HCT116 (cell line): ENCODE measurements around the gene CCL23. TPM values are rescaled to one million over a fixed set of nuclear protein-coding genes. Genes with fewer than 3 reads are reported as not detected.

Source experiments
- ATAC-seq: fragments of 200-7000 bp; cut with Tn5 transposase; 2 replicates; pipeline ENCODE4 v1.9.1; 2020; ENCODE audit warnings: mild to moderate bottlenecking, moderate library complexity
- BruUV-seq: library from RNA; stranded (reverse); fragments of 400-500 nt; replicated peaks from 2 replicates; lab custom pipeline; 2021; lab: Mats Ljungman, UMichigan
- CTCF ChIA-PET: fragments of 300-600 bp; sonication (Branson Sonifier 250); formaldehyde crosslinking; loops from one replicate; lab custom pipeline; 2021; ENCODE audit warnings: antibody characterized with exemption; lab: Charles Lee
- POLR2A ChIA-PET: fragments of 300-600, 350-600 bp; sonication (Branson Sonifier 250); formaldehyde crosslinking; loops from one replicate; lab custom pipeline; 2021; ENCODE audit warnings: antibody characterized with exemption; lab: Charles Lee
- RAD21 ChIA-PET, 2 experiments: fragments of 300-600 bp; sonication (Branson Sonifier 250); formaldehyde crosslinking; loops; one replicate each; lab custom pipeline; 2023; ENCODE audit warnings: low total read pairs in 2 of 2; ENCODE audit not compliant: uncharacterized antibody in 2 of 2, unreplicated experiment in 2 of 2, low non-redundant PET in 1 of 2; lab: Charles Lee
- DNase-seq: peaks from one replicate; pipeline ENCODE4 v3.0.0-alpha.2; 2010; ENCODE audit warnings: low read depth, low spot score
- H2AFZ ChIP-seq: fragments of 200-600 bp; shearing (Covaris generic), sonication (generic); 2 replicates; pipeline ENCODE4 v1.6.1; 2017; ENCODE audit warnings: low read depth, mixed run types, mixed read lengths, antibody characterized with exemption, low read length; ENCODE audit not compliant: poor library complexity, severe bottlenecking
- H3K27ac ChIP-seq: 2 replicates; pipeline ENCODE4 v1.5.1; 2012; ENCODE audit warnings: low read depth, low read length
- H3K27me3 ChIP-seq: fragments of 200-600 bp; sonication (generic); 2 replicates; pipeline ENCODE4 v1.6.1; 2016; ENCODE audit warnings: mixed run types, low read length, mixed read lengths; ENCODE audit not compliant: insufficient read depth
- H3K36me3 ChIP-seq, 2 experiments: fragments of 200-500 bp in 1 of 2; fragments of 200-600 bp in 1 of 2; sonication (Bioruptor generic) in 1 of 2; sonication (generic) in 1 of 2; 2 replicates each; pipeline versions ENCODE4 v1.5.1 to v1.6.1; 2014 to 2016; ENCODE audit warnings: low read length in 2 of 2, inconsistent platforms in 1 of 2, mixed read lengths in 1 of 2, mixed run types in 1 of 2; ENCODE audit not compliant: insufficient read depth in 2 of 2, control insufficient read depth in 1 of 2
- H3K4me1 ChIP-seq, 2 experiments: fragments of 200-600 bp in 1 of 2; sonication (generic) in 1 of 2; 2 replicates each; pipeline versions ENCODE4 v1.5.1 to v1.6.1; 2012 to 2017; ENCODE audit warnings: low read length in 2 of 2, inconsistent platforms in 1 of 2, mild to moderate bottlenecking in 1 of 2, mixed read lengths in 1 of 2, mixed run types in 1 of 2, moderate library complexity in 1 of 2; ENCODE audit not compliant: insufficient read depth in 2 of 2, control insufficient read depth in 1 of 2
- H3K4me2 ChIP-seq: fragments of 200-600 bp; sonication (generic); 2 replicates; pipeline ENCODE4 v1.6.1; 2017; ENCODE audit warnings: mixed run types, low read length, mixed read lengths
- H3K4me3 ChIP-seq, 2 experiments: fragments of 200-600 bp in 1 of 2; sonication (generic) in 1 of 2; replicated peaks in 1 of 2; 2 replicates each; pipeline ENCODE4 v1.5.1; 2011 to 2016; ENCODE audit warnings: low read length in 2 of 2, control low read depth in 1 of 2, low read depth in 1 of 2, mild to moderate bottlenecking in 1 of 2, mixed read lengths in 1 of 2, mixed run types in 1 of 2
- H3K79me2 ChIP-seq: fragments of 200-600 bp; sonication (generic); 2 replicates; pipeline ENCODE4 v1.6.1; 2017; ENCODE audit warnings: mild to moderate bottlenecking, mixed run types, low read length, moderate library complexity, mixed read lengths; ENCODE audit not compliant: insufficient read depth
- H3K9ac ChIP-seq: fragments of 200-600 bp; sonication (generic); 2 replicates; pipeline ENCODE4 v1.6.1; 2016; ENCODE audit warnings: low read length, mixed read lengths
- H3K9me2 ChIP-seq: fragments of 200-600 bp; sonication (generic), shearing (Covaris generic); 2 replicates; pipeline ENCODE4 v1.6.1; 2017; ENCODE audit warnings: mixed run types, mild to moderate bottlenecking, moderate library complexity; ENCODE audit not compliant: insufficient read depth
- H3K9me3 ChIP-seq, 2 experiments: fragments of 200-500 bp in 1 of 2; fragments of 200-600 bp in 1 of 2; sonication (Bioruptor generic) in 1 of 2; sonication (generic) in 1 of 2; 2 replicates each; pipeline ENCODE4 v1.6.1; 2014 to 2017; ENCODE audit warnings: low read length in 2 of 2, mixed read lengths in 2 of 2, inconsistent platforms in 1 of 2, low read depth in 1 of 2, mild to moderate bottlenecking in 1 of 2, mixed run types in 1 of 2, moderate library complexity in 1 of 2; ENCODE audit not compliant: control insufficient read depth in 1 of 2, insufficient read depth in 1 of 2
- H4K20me1 ChIP-seq: fragments of 200-600 bp; sonication (generic), shearing (Covaris generic); 2 replicates; pipeline ENCODE4 v1.6.1; 2017; ENCODE audit warnings: mixed run types, mild to moderate bottlenecking, moderate library complexity; ENCODE audit not compliant: insufficient read depth
- CBX3 ChIP-seq: IDR thresholded peaks from 2 replicates; pipeline ENCODE4 v1.6.1; 2012; ENCODE audit warnings: low read depth
- EGR1 ChIP-seq: IDR thresholded peaks from 2 replicates; pipeline ENCODE4 v1.6.1; 2012; ENCODE audit warnings: low read depth
- ELF1 ChIP-seq: IDR thresholded peaks from 2 replicates; pipeline ENCODE4 v1.6.1; 2012; ENCODE audit warnings: low read depth, borderline replicate concordance
- EZH2 ChIP-seq: fragments of 200-600 bp; sonication (generic); IDR thresholded peaks from 2 replicates; pipeline ENCODE4 v1.6.1; 2017; ENCODE audit warnings: antibody characterized with exemption, mixed run types
- FOSL1 ChIP-seq: IDR thresholded peaks from 2 replicates; pipeline ENCODE4 v1.6.1; 2012; ENCODE audit warnings: low read depth
- JUND ChIP-seq: IDR thresholded peaks from 2 replicates; pipeline ENCODE4 v1.6.1; 2012
- POLR2A ChIP-seq: IDR thresholded peaks from 2 replicates; pipeline ENCODE4 v1.7.0; 2011; ENCODE audit warnings: borderline replicate concordance; ENCODE audit not compliant: insufficient read depth, insufficient read length; ENCODE audit errors: extremely low read depth
- RAD21 ChIP-seq: IDR thresholded peaks from 2 replicates; pipeline ENCODE4 v1.6.1; 2012; ENCODE audit warnings: low read depth, mild to moderate bottlenecking
- SIN3A ChIP-seq: IDR thresholded peaks from 2 replicates; pipeline ENCODE4 v1.6.1; 2012; ENCODE audit warnings: low read depth
- SRF ChIP-seq: IDR thresholded peaks from 2 replicates; pipeline ENCODE4 v1.6.1; 2012; ENCODE audit warnings: low read depth
- TCF7L2 ChIP-seq: IDR thresholded peaks from 2 replicates; pipeline ENCODE4 v1.7.0; 2011; ENCODE audit warnings: borderline replicate concordance, inconsistent platforms; ENCODE audit not compliant: insufficient read depth, insufficient read length; ENCODE audit errors: extremely low read depth
- YY1 ChIP-seq: IDR thresholded peaks from 2 replicates; pipeline ENCODE4 v1.6.1; 2011; ENCODE audit warnings: low read length, low read depth, moderate library complexity, mild to moderate bottlenecking; ENCODE audit not compliant: insufficient replicate concordance; ENCODE audit errors: extremely low read depth
- intact Hi-C: fragments of 100-400 bp; cut with micrococcal nuclease; formaldehyde crosslinking; loops from 2 replicates; pipeline ENCODE4 v1.10.0; 2022
- total RNA-seq: library from RNA; stranded (reverse); gene quantifications from one replicate; pipeline ENCODE4 v1.2.1, GENCODE V29; 2021; ENCODE audit not compliant: unreplicated experiment
- TF ChIP-seq, protein P1 (sequence below): IDR thresholded peaks from 2 replicates; pipeline ENCODE4 v1.6.1; 2011; ENCODE audit warnings: mild to moderate bottlenecking, low read length, moderate library complexity; ENCODE audit not compliant: insufficient replicate concordance; ENCODE audit errors: extremely low read depth
- TF ChIP-seq, protein P2 (sequence below), 3 experiments: fragments of 200-600 bp in 1 of 3; sonication (generic) in 1 of 3; IDR thresholded peaks in 2 of 3; conservative IDR thresholded peaks in 1 of 3; 2 replicates each; pipeline ENCODE4 v1.5.1; 2012 to 2017; ENCODE audit warnings: low read depth in 2 of 3, low read length in 2 of 3, antibody characterized with exemption in 1 of 3, borderline replicate concordance in 1 of 3, control low read depth in 1 of 3, mild to moderate bottlenecking in 1 of 3, mixed read lengths in 1 of 3, mixed run types in 1 of 3, moderate library complexity in 1 of 3; ENCODE audit not compliant: insufficient read depth in 1 of 3
- TF ChIP-seq, protein P3 (sequence below): IDR thresholded peaks from 2 replicates; pipeline ENCODE4 v1.6.1; 2012

CCL23 gene
- total RNA-seq, 1 experiment from 2014 or later: not detected

DNA sequence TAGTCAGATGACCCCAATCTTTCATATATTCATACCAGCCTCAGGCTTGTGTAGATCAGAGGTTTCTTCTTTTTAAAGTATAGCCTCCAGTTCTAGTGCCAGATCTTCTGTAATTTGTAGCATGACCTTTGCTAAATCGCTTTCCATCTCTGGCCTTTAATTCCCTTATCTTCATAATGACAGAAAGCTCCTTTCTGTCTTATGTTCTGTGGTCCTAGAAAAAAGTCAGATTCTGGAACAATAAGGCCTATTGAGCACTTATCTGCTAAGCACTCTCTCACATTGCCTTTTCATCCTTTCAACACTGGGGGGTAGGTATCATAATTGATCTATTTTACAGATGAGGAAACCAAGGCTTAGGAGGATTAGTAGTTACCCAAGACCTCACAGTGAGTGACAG, 45.7 kb downstream of the CCL23 start:
- no peaks in the 10 kb centered on the region for H3K9me3 ChIP-seq
- no peak overlapping the region for H3K9ac ChIP-seq
- H3K9me2 ChIP-seq: no peaks in the 10 kb centered on the region
- H3K79me2 ChIP-seq: no peaks in the 10 kb centered on the region
- ChIA-PET RAD21 (interaction anchor here in 1 of 2 experiments (1.6 kb wide), 1 partner anchor 177 kb away, joined by 5 read pairs; no protein-coding TSS in a partner anchor), POLR2A (no interaction called here), CTCF (interaction anchor here (1.2 to 5.3 kb wide), 3 partner anchors 100 to 179 kb away, joined by 3 to 137 read pairs (median 5); no protein-coding TSS in a partner anchor)
- no peaks in the 10 kb centered on the region for H3K27me3 ChIP-seq
- peaks cover 0 to 3% of the 10 kb centered on the region in 2 experiments; a peak in 1 of 4 replicates for H3K4me1 ChIP-seq
- TF ChIP-seq, protein P1, sequence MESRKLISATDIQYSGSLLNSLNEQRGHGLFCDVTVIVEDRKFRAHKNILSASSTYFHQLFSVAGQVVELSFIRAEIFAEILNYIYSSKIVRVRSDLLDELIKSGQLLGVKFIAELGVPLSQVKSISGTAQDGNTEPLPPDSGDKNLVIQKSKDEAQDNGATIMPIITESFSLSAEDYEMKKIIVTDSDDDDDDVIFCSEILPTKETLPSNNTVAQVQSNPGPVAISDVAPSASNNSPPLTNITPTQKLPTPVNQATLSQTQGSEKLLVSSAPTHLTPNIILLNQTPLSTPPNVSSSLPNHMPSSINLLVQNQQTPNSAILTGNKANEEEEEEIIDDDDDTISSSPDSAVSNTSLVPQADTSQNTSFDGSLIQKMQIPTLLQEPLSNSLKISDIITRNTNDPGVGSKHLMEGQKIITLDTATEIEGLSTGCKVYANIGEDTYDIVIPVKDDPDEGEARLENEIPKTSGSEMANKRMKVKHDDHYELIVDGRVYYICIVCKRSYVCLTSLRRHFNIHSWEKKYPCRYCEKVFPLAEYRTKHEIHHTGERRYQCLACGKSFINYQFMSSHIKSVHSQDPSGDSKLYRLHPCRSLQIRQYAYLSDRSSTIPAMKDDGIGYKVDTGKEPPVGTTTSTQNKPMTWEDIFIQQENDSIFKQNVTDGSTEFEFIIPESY: no peak
- no peak for TF ChIP-seq POLR2A
- TF ChIP-seq ELF1: no peak
- no peak for TF ChIP-seq YY1
- TF ChIP-seq, protein P2, sequence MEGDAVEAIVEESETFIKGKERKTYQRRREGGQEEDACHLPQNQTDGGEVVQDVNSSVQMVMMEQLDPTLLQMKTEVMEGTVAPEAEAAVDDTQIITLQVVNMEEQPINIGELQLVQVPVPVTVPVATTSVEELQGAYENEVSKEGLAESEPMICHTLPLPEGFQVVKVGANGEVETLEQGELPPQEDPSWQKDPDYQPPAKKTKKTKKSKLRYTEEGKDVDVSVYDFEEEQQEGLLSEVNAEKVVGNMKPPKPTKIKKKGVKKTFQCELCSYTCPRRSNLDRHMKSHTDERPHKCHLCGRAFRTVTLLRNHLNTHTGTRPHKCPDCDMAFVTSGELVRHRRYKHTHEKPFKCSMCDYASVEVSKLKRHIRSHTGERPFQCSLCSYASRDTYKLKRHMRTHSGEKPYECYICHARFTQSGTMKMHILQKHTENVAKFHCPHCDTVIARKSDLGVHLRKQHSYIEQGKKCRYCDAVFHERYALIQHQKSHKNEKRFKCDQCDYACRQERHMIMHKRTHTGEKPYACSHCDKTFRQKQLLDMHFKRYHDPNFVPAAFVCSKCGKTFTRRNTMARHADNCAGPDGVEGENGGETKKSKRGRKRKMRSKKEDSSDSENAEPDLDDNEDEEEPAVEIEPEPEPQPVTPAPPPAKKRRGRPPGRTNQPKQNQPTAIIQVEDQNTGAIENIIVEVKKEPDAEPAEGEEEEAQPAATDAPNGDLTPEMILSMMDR (IDR thresholded peaks at IDR 0.05 in 2 of 3, conservative IDR thresholded peaks at IDR 0.05 in 1 of 3; ENCODE audit: borderline replicate concordance in 1 of 3, insufficient read depth in 1 of 3, low read depth in 2 of 3, low read length in 2 of 3): no peak
- TF ChIP-seq SRF: no peak
- TF ChIP-seq SIN3A: no peak
- no peak for TF ChIP-seq CBX3
- TF ChIP-seq EGR1: no peak
- TF ChIP-seq, protein P3, sequence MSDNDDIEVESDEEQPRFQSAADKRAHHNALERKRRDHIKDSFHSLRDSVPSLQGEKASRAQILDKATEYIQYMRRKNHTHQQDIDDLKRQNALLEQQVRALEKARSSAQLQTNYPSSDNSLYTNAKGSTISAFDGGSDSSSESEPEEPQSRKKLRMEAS: no peak
- no peak for TF ChIP-seq FOSL1
- TF ChIP-seq RAD21: no peak
- TF ChIP-seq JUND: no peak
- no peak for TF ChIP-seq EZH2
- no peak for TF ChIP-seq TCF7L2
- intact Hi-C loops: no loop called here
- no peaks in the 10 kb centered on the region for H4K20me1 ChIP-seq
- H3K27ac ChIP-seq: no peak overlapping the region
- no peak overlapping the region for H2AFZ ChIP-seq
- no TSS peak for BruUV-seq
- H3K36me3 ChIP-seq: no peaks in the 10 kb centered on the region
- no peak overlapping the region for H3K4me3 ChIP-seq
- no peak overlapping the region for H3K4me2 ChIP-seq
- no peak for ATAC-seq
- no peak for DNase-seq
